Caco-2 (cell line): Measurements from ENCODE around the gene LAMB3. TPM values are rescaled to one million over a fixed set of nuclear protein-coding genes. Genes with fewer than 3 reads are reported as not detected.
A peak's percentile ranks its signal among the peaks of the same experiment; 100 is the strongest.

ENCODE experiments used
- BruUV-seq: library from RNA; stranded (reverse); fragments of 400-500 nt; replicated peaks from 2 replicates; lab custom pipeline; 2021; lab: Mats Ljungman, UMichigan
- CTCF ChIA-PET: fragments of 300-600 bp; sonication (Branson Sonifier 250); formaldehyde crosslinking; loops from one replicate; lab custom pipeline; 2022; ENCODE audit warnings: antibody characterized with exemption; lab: Charles Lee
- POLR2A ChIA-PET: fragments of 300-600 bp; sonication (Branson Sonifier 250); formaldehyde crosslinking; loops from one replicate; lab custom pipeline; 2022; ENCODE audit warnings: antibody characterized with exemption; lab: Charles Lee
- DNase-seq, 2 experiments: peaks; one replicate each; pipeline versions ENCODE4 v3.0.0 to v3.0.0-alpha.2; 2020 to 2022
- H3K27me3 ChIP-seq: replicated peaks from 2 replicates; pipeline ENCODE4 v1.6.0; 2011; ENCODE audit warnings: low read length; ENCODE audit not compliant: control insufficient read depth, insufficient read depth
- H3K36me3 ChIP-seq: 2 replicates; pipeline ENCODE4 v1.5.1; 2011; ENCODE audit warnings: low read length; ENCODE audit not compliant: control insufficient read depth, insufficient read depth
- H3K4me1 ChIP-seq: fragments of 250-450 bp; sonication (Bioruptor Pico); 2 replicates; pipeline ENCODE4 v1.5.1; 2020; ENCODE audit warnings: mild to moderate bottlenecking
- H3K4me3 ChIP-seq: 2 replicates; pipeline ENCODE4 v1.5.1; 2011; ENCODE audit warnings: low read depth, mild to moderate bottlenecking, control low read depth, low read length
- H3K9me3 ChIP-seq: fragments of 250-450 bp; sonication (Bioruptor Pico); 2 replicates; pipeline ENCODE4 v1.5.1; 2020; ENCODE audit warnings: mild to moderate bottlenecking, moderate library complexity
- H3K27ac Mint-ChIP-seq: one replicate; pipeline ENCODE4 v1.8.0; 2022; ENCODE audit warnings: mixed read lengths; ENCODE audit not compliant: unreplicated experiment
- H3K27me3 Mint-ChIP-seq: one replicate; pipeline ENCODE4 v1.8.0; 2022; ENCODE audit warnings: mixed read lengths; ENCODE audit not compliant: insufficient read depth, unreplicated experiment
- H3K36me3 Mint-ChIP-seq: one replicate; pipeline ENCODE4 v1.8.0; 2022; ENCODE audit warnings: mild to moderate bottlenecking, mixed read lengths; ENCODE audit not compliant: insufficient read depth, unreplicated experiment
- H3K4me1 Mint-ChIP-seq: one replicate; pipeline ENCODE4 v1.8.0; 2022; ENCODE audit warnings: low read depth, mixed read lengths; ENCODE audit not compliant: unreplicated experiment
- H3K4me3 Mint-ChIP-seq: one replicate; pipeline ENCODE4 v1.8.0; 2022; ENCODE audit warnings: mild to moderate bottlenecking, moderate library complexity, mixed read lengths; ENCODE audit not compliant: unreplicated experiment
- H3K9me3 Mint-ChIP-seq: one replicate; pipeline ENCODE4 v1.8.0; 2022; ENCODE audit warnings: mixed read lengths; ENCODE audit not compliant: unreplicated experiment
- CTCF ChIP-seq, 2 experiments: fragments of 200-600 bp in 1 of 2; IDR thresholded peaks; 1 replicate in 1 of 2; 2 replicates in 1 of 2; pipeline versions ENCODE4 v1.5.1 to v1.8.0; 2011 to 2022; ENCODE audit warnings: antibody characterized with exemption in 1 of 2, control low read depth in 1 of 2, inconsistent platforms in 1 of 2, low read depth in 1 of 2, low read length in 1 of 2, mild to moderate bottlenecking in 1 of 2, moderate library complexity in 1 of 2; ENCODE audit not compliant: insufficient read depth in 1 of 2, severe bottlenecking in 1 of 2, unreplicated experiment in 1 of 2
- intact Hi-C: fragments of 100-400 bp; cut with micrococcal nuclease; formaldehyde crosslinking; loops from one replicate; pipeline ENCODE4 v1.10.0; 2022; ENCODE audit not compliant: unreplicated experiment
- total RNA-seq: library from RNA; stranded (reverse); gene quantifications from 2 replicates; pipeline ENCODE4 v1.2.3, GENCODE V29; 2022

The LAMB3 gene
- total RNA-seq, 1 experiment from 2014 or later, result 125 TPM

- peaks cover 80% of the 10 kb centered on the region for H3K36me3 Mint-ChIP-seq
- H3K4me3 Mint-ChIP-seq, result no peak overlapping the region
- Histone ChIP-seq H3K9me3 (no peaks in the 10 kb centered on the region), H3K4me3 (no peak overlapping the region), H3K27me3 (no peaks in the 10 kb centered on the region), H3K36me3 (peaks cover 17% of the 10 kb centered on the region), H3K4me1 (no peaks in the 10 kb centered on the region)
- no TSS peak for BruUV-seq
- peak overlapping the region; percentile 19 for H3K27ac Mint-ChIP-seq
- no peaks in the 10 kb centered on the region for H3K4me1 Mint-ChIP-seq
- no peaks in the 10 kb centered on the region for H3K9me3 Mint-ChIP-seq
- TF ChIP-seq CTCF (IDR thresholded peaks at IDR 0.05; ENCODE audit: insufficient read depth in 1 of 2, low read depth in 1 of 2, low read length in 1 of 2, severe bottlenecking in 1 of 2, unreplicated experiment in 1 of 2), result no peak
- intact Hi-C loops, result no loop called here
- CTCF ChIA-PET, result no interaction called here
- no peak for DNase-seq
- POLR2A ChIA-PET, result no interaction called here
- no peaks in the 10 kb centered on the region for H3K27me3 Mint-ChIP-seq
These were observed 26.4 kb downstream of the LAMB3 start for GRCh38 chr1:209625791-209626285.

DNA sequence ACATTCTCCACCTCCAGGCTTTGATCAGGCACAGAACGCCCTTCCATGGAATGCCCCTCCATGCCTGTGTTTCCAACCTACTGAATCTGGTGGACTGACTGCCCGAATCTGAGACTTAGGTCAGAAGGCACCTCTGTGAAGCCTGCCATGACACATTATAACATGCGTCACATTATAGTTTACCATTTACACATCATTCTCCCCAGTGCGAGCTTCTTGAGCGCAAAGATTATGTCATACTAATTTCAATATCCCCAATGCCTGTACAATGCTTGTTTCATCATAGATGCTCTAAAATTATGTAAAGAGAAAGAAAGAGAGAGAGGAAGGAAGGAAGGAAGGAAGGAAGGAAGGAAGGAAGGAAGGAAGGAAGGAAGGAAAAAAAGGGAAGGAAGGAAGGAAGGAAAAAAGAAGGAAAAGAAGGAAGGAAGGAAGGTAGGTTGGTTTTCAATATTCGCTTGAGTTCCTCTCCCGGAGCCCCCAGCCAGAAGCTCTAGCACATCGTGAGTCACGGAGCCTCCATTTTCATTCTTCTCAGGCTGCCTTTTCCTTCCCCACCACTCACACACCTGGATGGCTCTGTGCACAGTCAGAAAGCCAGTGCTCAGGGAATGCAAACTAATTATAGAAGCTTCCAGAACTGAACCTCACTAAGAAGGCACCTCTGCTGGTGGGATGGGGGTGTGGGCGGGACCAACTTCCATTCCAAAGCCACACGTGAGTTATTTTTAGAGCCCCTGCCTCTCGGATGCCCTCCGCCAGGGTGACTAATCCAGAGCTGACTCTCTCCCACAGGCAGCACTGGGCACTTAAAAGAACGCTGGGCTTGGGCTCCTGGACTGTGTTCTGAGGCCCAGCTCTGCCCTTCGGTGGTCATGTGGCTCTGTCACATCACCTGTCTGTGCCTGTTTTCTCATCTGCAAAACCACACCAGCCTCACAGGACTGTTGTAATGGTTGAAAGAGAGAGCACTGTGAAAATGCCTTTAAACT lies 27.4 kb downstream of the LAMB3 start:
- no peaks in the 10 kb centered on the region for H3K4me1 Mint-ChIP-seq
- no peak overlapping the region for H3K4me3 Mint-ChIP-seq
- Histone ChIP-seq H3K9me3 (no peaks in the 10 kb centered on the region), H3K4me1 (no peaks in the 10 kb centered on the region), H3K4me3 (no peak overlapping the region), H3K36me3 (peaks cover 16% of the 10 kb centered on the region), H3K27me3 (no peaks in the 10 kb centered on the region)
- POLR2A ChIA-PET, result no interaction called here
- intact Hi-C loops, result no loop called here
- H3K27ac Mint-ChIP-seq, result no peak overlapping the region
- H3K9me3 Mint-ChIP-seq, result no peaks in the 10 kb centered on the region
- CTCF ChIA-PET, result no interaction called here
- no peak for DNase-seq
- H3K36me3 Mint-ChIP-seq, result peaks cover 83% of the 10 kb centered on the region
- BruUV-seq, result no TSS peak
- TF ChIP-seq CTCF (IDR thresholded peaks at IDR 0.05; ENCODE audit: insufficient read depth in 1 of 2, low read depth in 1 of 2, low read length in 1 of 2, severe bottlenecking in 1 of 2, unreplicated experiment in 1 of 2), result no peak
- no peaks in the 10 kb centered on the region for H3K27me3 Mint-ChIP-seq

- TSS peak; percentile 23 for BruUV-seq
- no peaks in the 10 kb centered on the region for H3K27me3 Mint-ChIP-seq
- TF ChIP-seq CTCF (IDR thresholded peaks at IDR 0.05; ENCODE audit: insufficient read depth in 1 of 2, low read depth in 1 of 2, low read length in 1 of 2, severe bottlenecking in 1 of 2, unreplicated experiment in 1 of 2), result no peak
- Histone ChIP-seq H3K4me3 (no peak overlapping the region), H3K4me1 (no peaks in the 10 kb centered on the region), H3K27me3 (no peaks in the 10 kb centered on the region), H3K9me3 (no peaks in the 10 kb centered on the region), H3K36me3 (peaks cover 19% of the 10 kb centered on the region)
- no peak for DNase-seq
- intact Hi-C loops, result no loop called here
- no peak overlapping the region for H3K27ac Mint-ChIP-seq
- no peaks in the 10 kb centered on the region for H3K9me3 Mint-ChIP-seq
- H3K36me3 Mint-ChIP-seq, result peaks cover 87% of the 10 kb centered on the region
- H3K4me1 Mint-ChIP-seq, result no peaks in the 10 kb centered on the region
- no peak overlapping the region for H3K4me3 Mint-ChIP-seq
- POLR2A ChIA-PET, result interaction anchor here (0.6 kb wide), 1 partner anchor 20 kb away, joined by 5 read pairs; no protein-coding TSS in a partner anchor
- CTCF ChIA-PET, result interaction anchor here (0.6 kb wide), 1 partner anchor 184 kb away, joined by 3 read pairs; no protein-coding TSS in a partner anchor
These were observed 29.1 kb downstream of the LAMB3 start for GRCh38 chr1:209622841-209623829.
